CD4-positive, alpha-beta memory T cell (primary cell): Measurements from ENCODE around the gene RAPGEF1. TPM values are rescaled to one million over a fixed set of nuclear protein-coding genes. Genes with fewer than 3 reads are reported as not detected.

Experiments used
- CTCF ChIA-PET: fragments of 350-600 bp; sonication (Branson Sonifier 250); formaldehyde crosslinking; loops from one replicate; lab custom pipeline; 2021; ENCODE audit warnings: inconsistent platforms; ENCODE audit not compliant: partially characterized antibody; lab: Charles Lee
- POLR2A ChIA-PET: fragments of 350-600 bp; sonication (Branson Sonifier 250); formaldehyde crosslinking; loops from one replicate; lab custom pipeline; 2021; ENCODE audit not compliant: partially characterized antibody; lab: Charles Lee
- DNase-seq, 5 donors: peaks; one replicate each; pipeline versions ENCODE4 v3.0.0 to v3.0.0-alpha.2; 2020 to 2022; ENCODE audit warnings: mixed read lengths in 1 of 5
- H3K27ac ChIP-seq: one replicate; pipeline ENCODE4 v1.7.0; 2013; ENCODE audit warnings: low read depth, low read length
- H3K27me3 ChIP-seq: 2 replicates; pipeline ENCODE4 v1.7.0; 2013; ENCODE audit warnings: mild to moderate bottlenecking, low read length, moderate library complexity; ENCODE audit not compliant: insufficient read depth
- H3K36me3 ChIP-seq: 2 replicates; pipeline ENCODE4 v1.7.0; 2013; ENCODE audit warnings: mild to moderate bottlenecking, low read length, moderate library complexity; ENCODE audit not compliant: insufficient read depth
- H3K4me1 ChIP-seq: 2 replicates; pipeline ENCODE4 v1.7.0; 2013; ENCODE audit warnings: mild to moderate bottlenecking, low read length, moderate library complexity; ENCODE audit not compliant: insufficient read depth
- H3K4me3 ChIP-seq, 2 donors: one replicate each; pipeline ENCODE4 v1.7.0; 2013; ENCODE audit warnings: low read length in 2 of 2, mild to moderate bottlenecking in 1 of 2
- H3K9me3 ChIP-seq, 2 donors: one replicate each; pipeline ENCODE4 v1.7.0; 2013; ENCODE audit warnings: low read length in 2 of 2, control low read depth in 1 of 2; ENCODE audit not compliant: control insufficient read depth in 1 of 2
- H3K27ac Mint-ChIP-seq, 7 donors: one replicate each; pipeline ENCODE4 v1.8.0; 2020 to 2021; ENCODE audit warnings: mixed read lengths in 7 of 7, mild to moderate bottlenecking in 6 of 7, inconsistent platforms in 3 of 7, moderate library complexity in 3 of 7
- H3K27me3 Mint-ChIP-seq, 2 donors: one replicate each; pipeline ENCODE4 v1.8.0; 2020 to 2021; ENCODE audit warnings: mixed read lengths in 2 of 2
- H3K36me3 Mint-ChIP-seq, 2 donors: one replicate each; pipeline ENCODE4 v1.8.0; 2020 to 2021; ENCODE audit warnings: mixed read lengths in 2 of 2, inconsistent platforms in 1 of 2, mild to moderate bottlenecking in 1 of 2
- H3K4me1 Mint-ChIP-seq, 4 donors: one replicate each; pipeline ENCODE4 v1.8.0; 2020 to 2021; ENCODE audit warnings: mixed read lengths in 4 of 4, mild to moderate bottlenecking in 1 of 4
- H3K4me3 Mint-ChIP-seq, 8 donors: one replicate each; pipeline ENCODE4 v1.8.0; 2020 to 2021; ENCODE audit warnings: mixed read lengths in 8 of 8, mild to moderate bottlenecking in 7 of 8, moderate library complexity in 6 of 8, inconsistent platforms in 3 of 8
- H3K9me3 Mint-ChIP-seq, 8 donors: one replicate each; pipeline ENCODE4 v1.8.0; 2020 to 2021; ENCODE audit warnings: mixed read lengths in 8 of 8, mild to moderate bottlenecking in 5 of 8, inconsistent platforms in 3 of 8, moderate library complexity in 1 of 8
- intact Hi-C: fragments of 100-400 bp; cut with micrococcal nuclease; formaldehyde crosslinking; loops from one replicate; pipeline ENCODE4 v1.15.1; 2023
- polyA plus RNA-seq, 2 donors: library from polyadenylated mRNA; unstranded; fragments of 300-500 nt; fragmentation: Illumina TruSeq; gene quantifications; one replicate each; pipeline ENCODE4 v1.2.3, GENCODE V29; 2021
- total RNA-seq, 2 experiments: library from RNA; stranded (reverse); gene quantifications; one replicate each; pipeline ENCODE4 v1.2.3, GENCODE V29; 2021

The RAPGEF1 gene
- total and polyA plus RNA-seq, 4 experiments from 2014 or later: 1.5 to 149 (median 76.2) TPM

- DNase-seq: no peak
- H3K36me3 ChIP-seq: no peaks in the 10 kb centered on the region
- Mint-ChIP-seq H3K27me3 (no peaks in the 10 kb centered on the region), H3K9me3 (peaks cover 0 to 2% (median 0%) of the 10 kb centered on the region in 8 donors), H3K36me3 (peaks cover 4 to 6% of the 10 kb centered on the region in 2 donors), H3K4me1 (peaks cover 81 to 100% (median 91%) of the 10 kb centered on the region in 4 donors), H3K4me3 (peak overlapping the region in 3 of 8 donors; percentile 7 to 41 (median 11)), H3K27ac (peak overlapping the region in 6 of 7 donors; percentile 6 to 73 (median 68))
- H3K27me3 ChIP-seq: no peaks in the 10 kb centered on the region
- H3K9me3 ChIP-seq: no peaks in the 10 kb centered on the region
- POLR2A ChIA-PET: interaction anchor here (0.6 to 4.1 kb wide), 9 partner anchors 13 to 43 kb away, joined by 3 to 31 read pairs (median 4); no protein-coding TSS in a partner anchor
- intact Hi-C loops: no loop called here
- H3K27ac ChIP-seq: no peak overlapping the region
- no peak overlapping the region for H3K4me3 ChIP-seq
- CTCF ChIA-PET: interaction anchor here (0.9 to 2.5 kb wide), 7 partner anchors 18 to 557 kb away, joined by 3 to 12 read pairs (median 3); no protein-coding TSS in a partner anchor
- H3K4me1 ChIP-seq: peaks cover 88% of the 10 kb centered on the region
These were observed 43.9 kb downstream of the RAPGEF1 start for GRCh38 chr9:131695836-131696460.

- H3K4me1 ChIP-seq: peaks cover 92% of the 10 kb centered on the region
These were observed 44.5 kb downstream of the RAPGEF1 start for GRCh38 chr9:131695366-131695765.

GRCh38 chr9:131693651-131694597 is 46.0 kb downstream of the RAPGEF1 start:
- ChIA-PET CTCF (interaction anchor here (1.0 to 1.8 kb wide), 8 partner anchors 15 to 108 kb away, joined by 3 to 7 read pairs (median 4); no protein-coding TSS in a partner anchor), POLR2A (interaction anchor here (2.0 to 7.5 kb wide), 4 partner anchors 17 to 38 kb away, joined by 5 to 73 read pairs (median 15); no protein-coding TSS in a partner anchor)
- Histone ChIP-seq H3K27me3 (no peaks in the 10 kb centered on the region), H3K36me3 (no peaks in the 10 kb centered on the region), H3K4me3 (no peak overlapping the region), H3K27ac (no peak overlapping the region), H3K9me3 (no peaks in the 10 kb centered on the region), H3K4me1 (peaks cover 97% of the 10 kb centered on the region)
- H3K9me3 Mint-ChIP-seq: no peaks in the 10 kb centered on the region
- DNase-seq: no peak
- peaks cover 0 to 4% of the 10 kb centered on the region in 2 donors for H3K36me3 Mint-ChIP-seq
- H3K4me3 Mint-ChIP-seq: peak overlapping the region in 6 of 8 donors; percentile 2 to 60 (median 16)
- H3K4me1 Mint-ChIP-seq: peaks cover 78 to 99% (median 90%) of the 10 kb centered on the region in 4 donors
- H3K27ac Mint-ChIP-seq: peak overlapping the region; percentile 20 to 88 (median 77)
- intact Hi-C loops: loop anchor here (2.0 kb wide), 1 partner anchor 15 kb away; no protein-coding TSS in a partner anchor
- H3K27me3 Mint-ChIP-seq: no peaks in the 10 kb centered on the region

More at GRCh38 chr9:131695366-131695765, 44.5 kb downstream of the RAPGEF1 start:
- H3K4me3 ChIP-seq: no peak overlapping the region
- H3K27ac Mint-ChIP-seq: peak overlapping the region in 4 of 7 donors; percentile 49 to 77 (median 68)
- ChIA-PET POLR2A (interaction anchor here (0.6 to 4.1 kb wide), 2 partner anchors 17 to 30 kb away, joined by 4 to 31 read pairs; no protein-coding TSS in a partner anchor), CTCF (interaction anchor here (0.7 to 1.7 kb wide), 6 partner anchors 15 to 346 kb away, joined by 3 to 6 read pairs (median 3); no protein-coding TSS in a partner anchor)
- H3K27me3 Mint-ChIP-seq: no peaks in the 10 kb centered on the region
- no peak overlapping the region for H3K27ac ChIP-seq
- peaks cover 83 to 100% (median 93%) of the 10 kb centered on the region in 4 donors for H3K4me1 Mint-ChIP-seq
- H3K9me3 ChIP-seq: no peaks in the 10 kb centered on the region
- H3K36me3 Mint-ChIP-seq: peaks cover 4 to 6% of the 10 kb centered on the region in 2 donors
- intact Hi-C loops: no loop called here
- no peak for DNase-seq
- H3K9me3 Mint-ChIP-seq: peaks cover 0 to 2% (median 0%) of the 10 kb centered on the region in 8 donors
- H3K27me3 ChIP-seq: no peaks in the 10 kb centered on the region
- peak overlapping the region in 1 of 8 donors; percentile 41 for H3K4me3 Mint-ChIP-seq
- H3K36me3 ChIP-seq: no peaks in the 10 kb centered on the region

GRCh38 chr9:131692612-131693562 is 47.0 kb downstream of the RAPGEF1 start:
- Mint-ChIP-seq H3K9me3 (no peaks in the 10 kb centered on the region), H3K36me3 (peaks cover 0 to 4% of the 10 kb centered on the region in 2 donors), H3K27me3 (no peaks in the 10 kb centered on the region), H3K27ac (peak overlapping the region; percentile 32 to 83 (median 77)), H3K4me1 (peaks cover 77 to 99% (median 88%) of the 10 kb centered on the region in 4 donors), H3K4me3 (peak overlapping the region in 4 of 8 donors; percentile 38 to 68 (median 56))
- no peak for DNase-seq
- H3K36me3 ChIP-seq: no peaks in the 10 kb centered on the region
- intact Hi-C loops: loop anchor here (2.0 kb wide), 1 partner anchor 16 kb away; no protein-coding TSS in a partner anchor
- no peaks in the 10 kb centered on the region for H3K27me3 ChIP-seq
- no peak overlapping the region for H3K4me3 ChIP-seq
- peaks cover 97% of the 10 kb centered on the region for H3K4me1 ChIP-seq
- H3K27ac ChIP-seq: no peak overlapping the region
- ChIA-PET CTCF (interaction anchor here (1.1 to 1.8 kb wide), 8 partner anchors 12 to 107 kb away, joined by 3 to 7 read pairs (median 4); no protein-coding TSS in a partner anchor), POLR2A (interaction anchor here (1.0 to 7.5 kb wide), 8 partner anchors 11 to 46 kb away, joined by 3 to 73 read pairs (median 8); no protein-coding TSS in a partner anchor)
- H3K9me3 ChIP-seq: no peaks in the 10 kb centered on the region

- peak overlapping the region in 5 of 7 donors; percentile 36 to 94 (median 77) for H3K27ac Mint-ChIP-seq
- no peaks in the 10 kb centered on the region for H3K9me3 Mint-ChIP-seq
- H3K9me3 ChIP-seq: no peaks in the 10 kb centered on the region
- H3K4me3 ChIP-seq: no peak overlapping the region
- H3K36me3 ChIP-seq: no peaks in the 10 kb centered on the region
- peak overlapping the region in 6 of 8 donors; percentile 10 to 76 (median 28) for H3K4me3 Mint-ChIP-seq
- no peak overlapping the region for H3K27ac ChIP-seq
- intact Hi-C loops: loop anchor here (2.0 kb wide), 2 partner anchors 17 to 37 kb away; no protein-coding TSS in a partner anchor
- POLR2A ChIA-PET: interaction anchor here (0.9 to 7.5 kb wide), 8 partner anchors 10 to 47 kb away, joined by 3 to 73 read pairs (median 8); no protein-coding TSS in a partner anchor
- CTCF ChIA-PET: interaction anchor here (1.0 to 1.8 kb wide), 6 partner anchors 11 to 106 kb away, joined by 3 to 6 read pairs (median 3); no protein-coding TSS in a partner anchor
- DNase-seq: no peak
- H3K36me3 Mint-ChIP-seq: peaks cover 0 to 4% of the 10 kb centered on the region in 2 donors
- no peaks in the 10 kb centered on the region for H3K27me3 ChIP-seq
- peaks cover 95% of the 10 kb centered on the region for H3K4me1 ChIP-seq
- no peaks in the 10 kb centered on the region for H3K27me3 Mint-ChIP-seq
- H3K4me1 Mint-ChIP-seq: peaks cover 74 to 98% (median 88%) of the 10 kb centered on the region in 4 donors
These were observed 47.8 kb downstream of the RAPGEF1 start for GRCh38 chr9:131691969-131692611.
